ENCODE results near the gene DSC1.
A peak's percentile ranks its signal among the peaks of the same experiment; 100 is the strongest.

GRCh38 chr18:31101183-31102024 lies 61.3 kb downstream of the DSC1 start:
- TF ChIP-seq POLR2A (IDR thresholded peaks at IDR 0.05) = peak in 1 of 2 donors; percentile 39
- TF ChIP-seq, protein P1, sequence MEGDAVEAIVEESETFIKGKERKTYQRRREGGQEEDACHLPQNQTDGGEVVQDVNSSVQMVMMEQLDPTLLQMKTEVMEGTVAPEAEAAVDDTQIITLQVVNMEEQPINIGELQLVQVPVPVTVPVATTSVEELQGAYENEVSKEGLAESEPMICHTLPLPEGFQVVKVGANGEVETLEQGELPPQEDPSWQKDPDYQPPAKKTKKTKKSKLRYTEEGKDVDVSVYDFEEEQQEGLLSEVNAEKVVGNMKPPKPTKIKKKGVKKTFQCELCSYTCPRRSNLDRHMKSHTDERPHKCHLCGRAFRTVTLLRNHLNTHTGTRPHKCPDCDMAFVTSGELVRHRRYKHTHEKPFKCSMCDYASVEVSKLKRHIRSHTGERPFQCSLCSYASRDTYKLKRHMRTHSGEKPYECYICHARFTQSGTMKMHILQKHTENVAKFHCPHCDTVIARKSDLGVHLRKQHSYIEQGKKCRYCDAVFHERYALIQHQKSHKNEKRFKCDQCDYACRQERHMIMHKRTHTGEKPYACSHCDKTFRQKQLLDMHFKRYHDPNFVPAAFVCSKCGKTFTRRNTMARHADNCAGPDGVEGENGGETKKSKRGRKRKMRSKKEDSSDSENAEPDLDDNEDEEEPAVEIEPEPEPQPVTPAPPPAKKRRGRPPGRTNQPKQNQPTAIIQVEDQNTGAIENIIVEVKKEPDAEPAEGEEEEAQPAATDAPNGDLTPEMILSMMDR (IDR thresholded peaks at IDR 0.05) = no peak

All from adrenal gland (tissue), 5 donors.